Liver (tissue), 3 donors: ENCODE results near the gene ZNF664.

Experiments
- FOXA1 ChIP-seq: IDR thresholded peaks from 2 replicates; pipeline ENCODE4 v1.6.1; 2016; ENCODE audit warnings: antibody characterized with exemption
- GABPA ChIP-seq, 2 donors: IDR thresholded peaks in 1 of 2; conservative IDR thresholded peaks in 1 of 2; 2 replicates each; pipeline ENCODE4 v1.6.1; 2016; ENCODE audit warnings: antibody characterized with exemption in 2 of 2, mild to moderate bottlenecking in 1 of 2, moderate library complexity in 1 of 2
- JUND ChIP-seq, 2 donors: IDR thresholded peaks; 2 replicates each; pipeline ENCODE4 v1.6.1; 2016; ENCODE audit warnings: antibody characterized with exemption in 2 of 2
- NR2F2 ChIP-seq: IDR thresholded peaks from 2 replicates; pipeline ENCODE4 v1.6.1; 2016; ENCODE audit warnings: antibody characterized with exemption
- SP1 ChIP-seq: IDR thresholded peaks from 2 replicates; pipeline ENCODE4 v1.6.1; 2018; ENCODE audit warnings: antibody characterized with exemption, mild to moderate bottlenecking
- TF ChIP-seq, protein P1 (sequence below): IDR thresholded peaks from 2 replicates; pipeline ENCODE4 v1.6.1; 2016; ENCODE audit warnings: antibody characterized with exemption, mild to moderate bottlenecking
- TF ChIP-seq, protein P2 (sequence below): fragments of 150-350 bp; IDR thresholded peaks from 2 replicates; pipeline ENCODE4 v1.5.1; 2017; ENCODE audit warnings: improper control_type of control experiment, low read depth, low read length; ENCODE audit not compliant: missing input control
- TF ChIP-seq, protein P3 (sequence below): IDR thresholded peaks from 2 replicates; pipeline ENCODE4 v1.6.1; 2016; ENCODE audit warnings: antibody characterized with exemption
- TF ChIP-seq, protein P4 (sequence below): IDR thresholded peaks from 2 replicates; pipeline ENCODE4 v1.6.1; 2016; ENCODE audit warnings: antibody characterized with exemption
- TF ChIP-seq, protein P5 (sequence below): IDR thresholded peaks from 2 replicates; pipeline ENCODE4 v1.6.1; 2016; ENCODE audit warnings: antibody characterized with exemption
- donor health status: healthy.
- donor health status: healthy.

DNA sequence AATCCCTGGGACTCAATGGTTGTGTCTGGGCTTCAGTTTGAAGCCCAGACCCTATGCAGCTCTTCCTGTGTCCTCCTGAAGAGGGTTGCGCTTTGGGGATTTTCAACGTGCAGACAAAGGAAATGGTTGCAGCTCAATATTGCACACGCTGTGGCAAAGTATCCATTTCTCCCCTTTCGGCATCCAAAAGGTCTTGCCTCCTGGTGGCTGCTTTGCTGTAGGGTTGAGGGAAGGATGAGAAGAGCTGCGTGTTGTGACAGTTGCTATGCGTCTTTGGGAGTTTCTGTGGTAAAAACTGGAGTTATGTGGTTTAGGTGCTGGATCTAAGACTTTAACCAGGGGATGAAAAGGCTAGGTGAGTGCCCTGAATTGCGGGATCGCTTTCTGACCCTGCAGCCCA lies 71.0 kb downstream of the ZNF664 start:
- TF ChIP-seq JUND (IDR thresholded peaks at IDR 0.05) = no peak
- TF ChIP-seq, protein P1, sequence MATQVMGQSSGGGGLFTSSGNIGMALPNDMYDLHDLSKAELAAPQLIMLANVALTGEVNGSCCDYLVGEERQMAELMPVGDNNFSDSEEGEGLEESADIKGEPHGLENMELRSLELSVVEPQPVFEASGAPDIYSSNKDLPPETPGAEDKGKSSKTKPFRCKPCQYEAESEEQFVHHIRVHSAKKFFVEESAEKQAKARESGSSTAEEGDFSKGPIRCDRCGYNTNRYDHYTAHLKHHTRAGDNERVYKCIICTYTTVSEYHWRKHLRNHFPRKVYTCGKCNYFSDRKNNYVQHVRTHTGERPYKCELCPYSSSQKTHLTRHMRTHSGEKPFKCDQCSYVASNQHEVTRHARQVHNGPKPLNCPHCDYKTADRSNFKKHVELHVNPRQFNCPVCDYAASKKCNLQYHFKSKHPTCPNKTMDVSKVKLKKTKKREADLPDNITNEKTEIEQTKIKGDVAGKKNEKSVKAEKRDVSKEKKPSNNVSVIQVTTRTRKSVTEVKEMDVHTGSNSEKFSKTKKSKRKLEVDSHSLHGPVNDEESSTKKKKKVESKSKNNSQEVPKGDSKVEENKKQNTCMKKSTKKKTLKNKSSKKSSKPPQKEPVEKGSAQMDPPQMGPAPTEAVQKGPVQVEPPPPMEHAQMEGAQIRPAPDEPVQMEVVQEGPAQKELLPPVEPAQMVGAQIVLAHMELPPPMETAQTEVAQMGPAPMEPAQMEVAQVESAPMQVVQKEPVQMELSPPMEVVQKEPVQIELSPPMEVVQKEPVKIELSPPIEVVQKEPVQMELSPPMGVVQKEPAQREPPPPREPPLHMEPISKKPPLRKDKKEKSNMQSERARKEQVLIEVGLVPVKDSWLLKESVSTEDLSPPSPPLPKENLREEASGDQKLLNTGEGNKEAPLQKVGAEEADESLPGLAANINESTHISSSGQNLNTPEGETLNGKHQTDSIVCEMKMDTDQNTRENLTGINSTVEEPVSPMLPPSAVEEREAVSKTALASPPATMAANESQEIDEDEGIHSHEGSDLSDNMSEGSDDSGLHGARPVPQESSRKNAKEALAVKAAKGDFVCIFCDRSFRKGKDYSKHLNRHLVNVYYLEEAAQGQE = no peak
- TF ChIP-seq, protein P2, sequence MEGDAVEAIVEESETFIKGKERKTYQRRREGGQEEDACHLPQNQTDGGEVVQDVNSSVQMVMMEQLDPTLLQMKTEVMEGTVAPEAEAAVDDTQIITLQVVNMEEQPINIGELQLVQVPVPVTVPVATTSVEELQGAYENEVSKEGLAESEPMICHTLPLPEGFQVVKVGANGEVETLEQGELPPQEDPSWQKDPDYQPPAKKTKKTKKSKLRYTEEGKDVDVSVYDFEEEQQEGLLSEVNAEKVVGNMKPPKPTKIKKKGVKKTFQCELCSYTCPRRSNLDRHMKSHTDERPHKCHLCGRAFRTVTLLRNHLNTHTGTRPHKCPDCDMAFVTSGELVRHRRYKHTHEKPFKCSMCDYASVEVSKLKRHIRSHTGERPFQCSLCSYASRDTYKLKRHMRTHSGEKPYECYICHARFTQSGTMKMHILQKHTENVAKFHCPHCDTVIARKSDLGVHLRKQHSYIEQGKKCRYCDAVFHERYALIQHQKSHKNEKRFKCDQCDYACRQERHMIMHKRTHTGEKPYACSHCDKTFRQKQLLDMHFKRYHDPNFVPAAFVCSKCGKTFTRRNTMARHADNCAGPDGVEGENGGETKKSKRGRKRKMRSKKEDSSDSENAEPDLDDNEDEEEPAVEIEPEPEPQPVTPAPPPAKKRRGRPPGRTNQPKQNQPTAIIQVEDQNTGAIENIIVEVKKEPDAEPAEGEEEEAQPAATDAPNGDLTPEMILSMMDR = no peak
- TF ChIP-seq, protein P3, sequence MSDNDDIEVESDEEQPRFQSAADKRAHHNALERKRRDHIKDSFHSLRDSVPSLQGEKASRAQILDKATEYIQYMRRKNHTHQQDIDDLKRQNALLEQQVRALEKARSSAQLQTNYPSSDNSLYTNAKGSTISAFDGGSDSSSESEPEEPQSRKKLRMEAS = no peak
- TF ChIP-seq, protein P4, sequence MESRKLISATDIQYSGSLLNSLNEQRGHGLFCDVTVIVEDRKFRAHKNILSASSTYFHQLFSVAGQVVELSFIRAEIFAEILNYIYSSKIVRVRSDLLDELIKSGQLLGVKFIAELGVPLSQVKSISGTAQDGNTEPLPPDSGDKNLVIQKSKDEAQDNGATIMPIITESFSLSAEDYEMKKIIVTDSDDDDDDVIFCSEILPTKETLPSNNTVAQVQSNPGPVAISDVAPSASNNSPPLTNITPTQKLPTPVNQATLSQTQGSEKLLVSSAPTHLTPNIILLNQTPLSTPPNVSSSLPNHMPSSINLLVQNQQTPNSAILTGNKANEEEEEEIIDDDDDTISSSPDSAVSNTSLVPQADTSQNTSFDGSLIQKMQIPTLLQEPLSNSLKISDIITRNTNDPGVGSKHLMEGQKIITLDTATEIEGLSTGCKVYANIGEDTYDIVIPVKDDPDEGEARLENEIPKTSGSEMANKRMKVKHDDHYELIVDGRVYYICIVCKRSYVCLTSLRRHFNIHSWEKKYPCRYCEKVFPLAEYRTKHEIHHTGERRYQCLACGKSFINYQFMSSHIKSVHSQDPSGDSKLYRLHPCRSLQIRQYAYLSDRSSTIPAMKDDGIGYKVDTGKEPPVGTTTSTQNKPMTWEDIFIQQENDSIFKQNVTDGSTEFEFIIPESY = no peak
- TF ChIP-seq, protein P5, sequence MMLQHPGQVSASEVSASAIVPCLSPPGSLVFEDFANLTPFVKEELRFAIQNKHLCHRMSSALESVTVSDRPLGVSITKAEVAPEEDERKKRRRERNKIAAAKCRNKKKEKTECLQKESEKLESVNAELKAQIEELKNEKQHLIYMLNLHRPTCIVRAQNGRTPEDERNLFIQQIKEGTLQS = no peak
- TF ChIP-seq NR2F2 = no peak
- TF ChIP-seq SP1 = no peak
- no peak for TF ChIP-seq FOXA1
- no peak for TF ChIP-seq GABPA (IDR thresholded peaks at IDR 0.05 in 1 of 2, conservative IDR thresholded peaks at IDR 0.05 in 1 of 2)
